CMK (cell line): ENCODE data around the gene PRR5L.
"Not testable (repeated sequence)": the region's sequence is repeated elsewhere in the genome, so short reads cannot be mapped to it uniquely, and the experiment has no call there.

ENCODE experiments used
- DNase-seq: peaks from one replicate; pipeline ENCODE4 v3.0.0-alpha.2; 2010; ENCODE audit warnings: low read depth

PRR5L gene

DNA sequence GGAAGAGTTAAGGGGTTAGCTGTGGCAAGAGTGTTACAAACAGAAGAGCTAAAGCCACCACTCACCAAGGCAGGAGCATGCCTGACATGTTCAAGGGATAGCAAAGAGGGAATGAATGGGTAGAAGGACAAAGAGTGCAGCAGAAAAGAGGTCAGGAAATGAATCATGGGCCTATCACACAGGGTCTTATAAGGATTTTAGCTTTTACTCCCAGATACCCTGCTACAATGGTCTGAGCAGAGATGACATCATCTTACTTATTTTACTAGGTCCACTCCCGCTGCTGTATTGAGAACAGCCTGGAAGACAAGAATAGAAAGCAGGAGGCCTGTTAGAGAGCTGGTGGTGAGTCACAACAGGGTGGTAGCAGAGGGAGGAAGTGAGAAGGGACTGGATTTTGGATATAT is 204.2 kb downstream of the PRR5L start:
- no peak for DNase-seq

DNA sequence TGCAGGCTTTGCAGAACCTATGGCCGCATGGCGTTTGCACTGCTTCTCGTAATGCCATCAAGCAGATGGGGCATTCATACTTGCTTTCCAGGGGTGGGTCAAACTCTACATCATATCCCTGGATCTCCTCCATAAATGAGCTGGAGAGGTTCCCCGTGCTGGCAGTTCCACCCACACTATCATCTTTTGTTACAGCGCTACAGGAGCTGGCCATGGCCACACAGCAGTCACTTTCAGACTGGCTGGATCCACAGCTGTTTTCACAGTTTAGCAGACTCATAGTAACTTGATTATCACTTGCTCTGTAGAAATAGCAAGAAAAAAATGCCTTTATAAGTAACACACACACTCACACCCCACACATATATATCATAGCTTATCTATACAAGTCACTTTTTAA is 205.1 kb downstream of the PRR5L start:
- no peak for DNase-seq

DNA sequence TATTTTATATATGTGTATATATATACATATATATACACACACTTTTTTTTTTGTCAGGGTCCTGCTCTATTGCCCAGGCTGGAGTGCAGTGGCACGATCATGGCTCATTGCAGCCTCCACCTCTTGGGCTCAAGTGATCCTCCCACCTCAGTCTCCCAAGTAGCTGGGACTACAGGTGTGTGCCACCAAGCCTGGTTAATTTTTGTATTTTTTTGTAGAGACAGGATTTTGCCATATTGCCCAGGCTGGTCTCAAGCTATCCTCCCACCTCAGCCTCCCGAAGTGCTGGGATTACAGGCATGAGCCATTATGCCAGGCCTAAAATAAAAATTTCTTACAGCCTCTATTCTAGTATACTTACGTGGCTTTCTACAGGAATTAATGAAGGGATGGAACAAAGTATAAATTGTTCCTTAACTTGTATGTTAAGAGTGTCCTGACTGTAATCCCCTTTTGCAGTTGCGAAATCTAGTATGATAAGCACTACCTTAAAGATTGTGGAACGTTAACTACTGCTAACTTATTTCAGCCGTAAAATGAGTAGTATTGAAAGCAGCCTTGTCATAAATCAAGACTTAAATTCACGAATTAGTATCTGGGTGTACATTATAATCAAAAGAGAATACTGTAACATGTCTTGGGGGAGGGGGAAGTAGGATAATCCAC is 211.9 kb downstream of the PRR5L start:
- no peak for DNase-seq

DNA sequence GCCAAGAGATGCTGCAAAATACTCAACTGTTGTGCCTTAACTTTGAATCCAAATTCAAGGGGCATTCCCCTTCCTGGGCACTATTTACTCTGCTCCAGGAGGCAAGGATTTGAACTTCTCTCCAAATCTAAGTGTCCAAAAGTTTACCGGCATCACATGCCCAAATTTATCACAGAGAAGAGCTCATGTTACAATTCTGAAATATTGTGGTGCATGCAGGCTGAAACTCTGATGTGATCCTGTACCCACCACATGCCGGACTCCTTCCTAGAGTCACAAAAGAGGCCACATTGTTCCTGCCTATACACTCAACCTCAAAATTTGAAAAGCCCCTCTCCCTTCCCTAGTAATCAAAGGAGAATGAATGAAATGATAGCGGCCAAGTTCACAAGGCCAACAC is 212.7 kb downstream of the PRR5L start:
- no peak for DNase-seq

DNA sequence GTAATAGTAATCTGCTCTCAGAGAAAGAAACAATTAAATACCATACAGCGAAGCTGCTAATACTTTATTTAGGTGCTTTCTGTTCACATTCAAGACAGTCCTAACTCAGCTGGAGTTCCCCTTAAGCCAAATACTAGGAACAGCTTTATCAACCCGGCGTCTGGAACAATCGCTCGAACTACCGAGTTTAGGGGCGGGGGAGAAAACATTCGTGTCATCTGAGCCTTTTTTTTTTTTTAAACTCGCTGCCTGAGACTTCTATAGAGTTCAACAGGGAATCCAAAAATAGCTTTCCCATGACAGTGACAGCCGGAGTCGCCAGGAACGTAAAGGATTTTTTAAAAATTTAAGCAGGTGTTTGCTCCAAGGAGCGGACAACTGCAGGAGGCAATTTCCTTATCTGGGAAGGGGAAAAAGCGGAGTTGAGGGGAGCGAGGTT is 213.1 kb downstream of the PRR5L start:
- DNase-seq: peak; percentile 15

DNA sequence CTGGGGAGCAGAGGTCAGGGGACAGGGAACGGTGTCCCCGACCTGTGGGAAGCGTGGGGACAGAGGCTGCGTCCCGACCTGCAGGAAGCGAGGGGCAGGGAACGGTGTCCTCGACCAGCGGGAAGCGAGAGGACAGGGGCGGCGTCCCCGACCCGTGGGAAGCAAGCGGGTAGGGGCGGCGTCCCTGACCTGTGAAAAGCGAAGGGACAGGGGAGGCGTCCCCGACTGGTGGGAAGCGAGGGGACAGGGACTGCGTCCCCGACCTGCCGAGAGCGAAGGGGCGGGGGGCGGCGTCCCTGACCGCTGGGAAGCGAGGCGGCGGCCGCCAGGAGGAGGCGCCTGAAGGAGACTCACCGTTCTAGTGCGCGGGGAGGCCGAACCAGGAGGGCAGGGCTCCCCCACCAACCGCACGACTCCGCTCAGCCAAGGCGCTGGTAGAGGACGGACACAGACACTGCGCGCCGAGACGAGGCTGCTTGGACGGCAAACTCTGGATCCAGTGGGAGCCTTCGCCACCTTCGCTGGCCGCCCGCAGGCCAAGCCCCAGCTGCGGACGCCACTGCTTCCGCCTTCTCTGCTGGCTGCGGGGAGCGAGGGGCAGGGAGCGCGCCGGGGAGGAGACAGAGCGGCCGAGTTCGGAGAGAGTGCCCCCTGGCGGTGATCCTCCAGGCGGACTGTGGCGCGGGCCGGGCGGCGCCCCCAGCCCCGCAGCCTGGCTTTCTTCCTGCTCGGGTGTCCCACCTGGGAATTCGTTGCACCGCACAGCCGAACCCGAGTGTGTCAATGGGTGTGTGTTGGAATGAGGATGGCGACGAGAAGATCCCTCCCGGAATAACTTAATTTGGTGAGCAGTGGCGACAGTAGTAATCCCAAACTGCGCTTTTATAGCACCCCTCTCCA is 213.9 kb downstream of the PRR5L start, which contains the start of gene TRAF6:
TRAF6 (minus strand) TSS at position 579 of the 900 bp plus-strand sequence. CDS start 8,757 bp downstream, outside the sequence.
- DNase-seq: peak; percentile 46

DNA sequence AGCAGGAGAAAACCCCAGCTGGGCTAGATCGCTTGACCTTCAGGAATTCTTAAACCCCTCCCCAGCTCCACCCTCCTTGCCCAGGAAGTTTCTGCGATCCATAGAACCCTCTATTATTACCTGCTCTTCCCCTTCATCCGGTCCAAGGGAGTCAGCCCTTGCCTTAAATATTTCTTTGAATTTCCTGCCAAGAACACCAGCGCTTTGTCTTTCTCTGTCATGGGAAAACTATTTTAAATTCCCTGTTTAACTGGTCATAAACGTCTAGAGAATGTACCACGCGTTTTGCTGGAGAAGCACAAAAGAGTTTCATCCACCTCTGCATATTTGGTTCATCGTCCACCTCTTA is 214.5 kb downstream of the PRR5L start:
- no peak for DNase-seq

DNA sequence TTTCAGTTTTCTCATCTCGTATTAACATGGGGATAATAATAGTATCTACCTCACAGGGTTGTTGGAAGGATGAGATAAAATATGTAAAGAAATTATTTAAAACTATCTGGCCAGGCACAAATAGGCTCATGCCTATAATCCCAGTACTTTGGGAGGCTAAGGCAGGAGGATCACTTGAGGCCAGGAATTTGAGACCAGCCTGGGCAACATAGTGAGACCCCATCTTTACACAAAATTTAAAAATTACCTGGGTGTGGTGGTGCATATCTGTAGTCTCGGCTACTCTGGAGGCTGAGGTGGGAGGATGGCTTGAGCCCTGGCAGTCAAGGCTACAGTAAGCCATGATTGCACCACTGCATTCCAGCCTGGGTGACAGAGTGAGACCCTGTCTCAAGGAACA is 215.0 kb downstream of the PRR5L start:
- DNase-seq: not testable (repeated sequence)

DNA sequence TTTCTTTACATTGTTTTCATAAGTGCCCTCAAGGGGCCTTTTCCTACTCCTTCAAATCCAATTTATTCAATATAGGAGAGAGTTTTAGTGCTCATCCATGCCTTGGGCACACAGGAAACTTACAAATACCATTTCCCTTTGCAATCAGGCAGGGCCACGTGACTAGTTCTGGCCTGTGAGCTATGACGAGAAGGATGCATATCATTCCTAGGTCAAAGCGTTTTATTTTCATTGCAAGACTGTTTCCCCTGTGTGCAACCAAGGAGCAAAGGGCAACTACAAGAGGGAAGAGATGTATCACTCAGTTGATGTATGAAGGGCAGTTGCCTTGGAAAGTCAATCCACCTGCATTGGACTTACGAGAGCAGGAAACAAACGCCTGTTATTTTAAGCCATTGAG is 215.9 kb downstream of the PRR5L start:
- no peak for DNase-seq

DNA sequence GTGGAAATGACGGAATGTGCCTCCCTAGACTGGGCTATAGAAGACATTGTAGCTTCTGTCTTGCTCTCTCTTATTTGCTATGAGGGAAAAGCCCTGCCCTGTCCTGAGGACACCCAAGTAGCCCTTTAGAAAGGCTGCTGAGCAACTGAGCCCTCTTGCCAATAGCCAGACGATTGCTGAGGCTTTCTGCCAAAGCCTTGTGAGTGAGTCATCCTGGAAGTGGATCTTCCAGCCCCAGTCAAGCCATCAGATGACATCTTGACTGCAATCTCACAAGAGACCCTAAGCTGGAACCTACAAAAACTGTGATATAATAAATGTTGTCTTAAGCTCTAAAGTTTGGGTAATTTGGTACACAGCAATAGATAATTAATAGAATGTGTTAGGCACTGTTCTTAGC is 217.9 kb downstream of the PRR5L start:
- no peak for DNase-seq
